Fibroblast of skin of scalp (primary cell): ENCODE results near the gene ITGA8.
A peak's percentile ranks its signal among the peaks of the same experiment; 100 is the strongest.
"Not testable (repeated sequence)": the region's sequence is repeated elsewhere in the genome, so short reads cannot be mapped to it uniquely, and the experiment has no call there.

Experiments
- DNase-seq: peaks from one replicate; pipeline ENCODE4 v3.0.0-alpha.2; 2013

Gene ITGA8

GRCh38 chr10:15489431-15489830 is 230.3 kb downstream of the ITGA8 start:
- no peak for DNase-seq

GRCh38 chr10:15487376-15487775 is 232.3 kb downstream of the ITGA8 start:
- no peak for DNase-seq

GRCh38 chr10:15486404-15486803 is 233.3 kb downstream of the ITGA8 start:
- DNase-seq: peak; percentile 92

- peak; percentile 98 for DNase-seq
Observed at GRCh38 chr10:15485684-15486316, 233.9 kb downstream of the ITGA8 start.

GRCh38 chr10:15485027-15485426 is 234.7 kb downstream of the ITGA8 start:
- DNase-seq: no peak

GRCh38 chr10:15484128-15484527 is 235.6 kb downstream of the ITGA8 start:
- no peak for DNase-seq

GRCh38 chr10:15483215-15484075 is 236.3 kb downstream of the ITGA8 start:
- peak; percentile 77 for DNase-seq

- DNase-seq: peak; percentile 94
Observed at GRCh38 chr10:15482156-15482555, 237.6 kb downstream of the ITGA8 start.

GRCh38 chr10:15478950-15479349 is 240.8 kb downstream of the ITGA8 start:
- DNase-seq: no peak

- DNase-seq: no peak
Observed at GRCh38 chr10:15478429-15478828, 241.3 kb downstream of the ITGA8 start.

GRCh38 chr10:15476337-15476736 is 243.4 kb downstream of the ITGA8 start:
- DNase-seq: no peak

GRCh38 chr10:15475439-15475838 is 244.3 kb downstream of the ITGA8 start:
- DNase-seq: not testable (repeated sequence)

GRCh38 chr10:15474671-15475070 is 245.1 kb downstream of the ITGA8 start:
- DNase-seq: no peak

- no peak for DNase-seq
Observed at GRCh38 chr10:15473396-15473767, 246.3 kb downstream of the ITGA8 start.

- DNase-seq: peak; percentile 93
Observed at GRCh38 chr10:15472431-15473395, 247.0 kb downstream of the ITGA8 start.

- no peak for DNase-seq
Observed at GRCh38 chr10:15472008-15472407, 247.7 kb downstream of the ITGA8 start.

- DNase-seq: peak; percentile 87
Observed at GRCh38 chr10:15469111-15469510, 250.6 kb downstream of the ITGA8 start.

- DNase-seq: peak; percentile 46
Observed at GRCh38 chr10:15464381-15464780, 255.3 kb downstream of the ITGA8 start.
